ENCODE data around the gene SPECC1L.
"Not testable (repeated sequence)": the region's sequence is repeated elsewhere in the genome, so short reads cannot be mapped to it uniquely, and the experiment has no call there.

SPECC1L gene

GRCh38 chr22:24240381-24240780, 30.2 kb upstream of the SPECC1L start:
- POLR2A ChIA-PET: interaction anchor here (0.6 kb wide), 1 partner anchor 94 kb away, joined by 5 read pairs; no protein-coding TSS in a partner anchor
- Histone ChIP-seq H3K9me3 (ENCODE audit: control extremely low read depth in 1 of 5, control insufficient read depth in 4 of 5, insufficient read depth in 2 of 5, low read depth in 1 of 5, low read length in 4 of 5) (no peaks in the 10 kb centered on the region), H3K36me3 (ENCODE audit: control insufficient read depth in 4 of 4, insufficient read depth in 4 of 4, low read length in 3 of 4) (peaks cover 0 to under 1% (median 0%) of the 10 kb centered on the region in 4 experiments), H3K27ac (ENCODE audit: insufficient read depth in 1 of 2, low read depth in 1 of 2, low read length in 2 of 2, poor library complexity in 1 of 2, severe bottlenecking in 2 of 2) (no peak overlapping the region), H3K4me3 (ENCODE audit: control insufficient read depth in 1 of 7, extremely low read depth in 1 of 7, insufficient read depth in 4 of 7, low read depth in 2 of 7, low read length in 6 of 7) (no peak overlapping the region), H3K4me1 (ENCODE audit: control extremely low read depth in 1 of 4, control insufficient read depth in 4 of 4, insufficient read depth in 4 of 4, low read length in 3 of 4) (peaks cover 0 to 51% (median 31%) of the 10 kb centered on the region in 4 experiments), H3K27me3 (replicated peaks in 2 of 5; ENCODE audit: control insufficient read depth in 4 of 5, insufficient read depth in 5 of 5, low read length in 4 of 5) (no peaks in the 10 kb centered on the region)
- CTCF ChIA-PET: interaction anchor here (0.6 to 2.2 kb wide), 4 partner anchors 9 to 50 kb away, joined by 4 to 12 read pairs (median 6); no protein-coding TSS in a partner anchor
- WGBS (ENCODE audit: insufficient coverage): 83% methylated on average over 5 of the region's 6 CpGs
- no peak for DNase-seq

- POLR2A ChIA-PET: interaction anchor here (0.6 kb wide), 1 partner anchor 54 kb away, joined by 5 read pairs; no protein-coding TSS in a partner anchor
- H3K36me3 ChIP-seq (ENCODE audit: control insufficient read depth in 4 of 4, insufficient read depth in 4 of 4, low read length in 3 of 4); DNase-seq; H3K27me3 ChIP-seq (replicated peaks in 2 of 5; ENCODE audit: control insufficient read depth in 4 of 5, insufficient read depth in 5 of 5, low read length in 4 of 5); H3K9me3 ChIP-seq (ENCODE audit: control extremely low read depth in 1 of 5, control insufficient read depth in 4 of 5, insufficient read depth in 2 of 5, low read depth in 1 of 5, low read length in 4 of 5); H3K4me3 ChIP-seq (ENCODE audit: control insufficient read depth in 1 of 7, extremely low read depth in 1 of 7, insufficient read depth in 4 of 7, low read depth in 2 of 7, low read length in 6 of 7); H3K27ac ChIP-seq (ENCODE audit: insufficient read depth in 1 of 2, low read depth in 1 of 2, low read length in 2 of 2, poor library complexity in 1 of 2, severe bottlenecking in 2 of 2): not testable (repeated sequence)
- WGBS (ENCODE audit: insufficient coverage): 100% methylated on average over 2 of the region's 9 CpGs
- CTCF ChIA-PET: interaction anchor here (1.5 to 2.2 kb wide), 3 partner anchors 10 to 51 kb away, joined by 4 to 12 read pairs (median 7); no protein-coding TSS in a partner anchor
- peaks cover 0 to 58% (median 33%) of the 10 kb centered on the region in 4 experiments for H3K4me1 ChIP-seq (ENCODE audit: control extremely low read depth in 1 of 4, control insufficient read depth in 4 of 4, insufficient read depth in 4 of 4, low read length in 3 of 4)
Observed at GRCh38 chr22:24240985-24241692, 29.5 kb upstream of the SPECC1L start.

DNA sequence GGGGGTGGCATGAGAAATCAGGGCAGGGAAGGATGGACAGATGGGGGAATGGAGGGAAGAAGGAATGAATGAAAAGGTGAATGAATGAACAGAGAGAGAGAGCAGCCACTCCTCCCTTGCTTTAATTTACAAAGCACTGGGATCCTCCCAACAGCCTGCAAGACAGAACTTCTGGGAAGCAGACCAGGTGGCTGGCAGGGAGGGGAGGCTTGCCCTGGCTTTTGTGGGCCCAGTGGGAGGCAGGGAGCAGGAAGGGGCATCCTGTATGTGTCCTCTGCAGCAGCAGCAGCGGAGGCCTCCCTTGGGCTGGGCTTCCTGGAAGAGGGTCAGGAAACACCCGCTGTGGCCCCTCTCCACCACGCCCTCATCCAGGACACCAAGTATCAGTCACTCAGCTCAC, 27.2 kb upstream of the SPECC1L start:
- CTCF ChIA-PET: interaction anchor here (1.1 to 4.4 kb wide), 4 partner anchors 12 to 90 kb away, joined by 3 to 25 read pairs (median 4); no protein-coding TSS in a partner anchor
- H3K9me3 ChIP-seq (ENCODE audit: control extremely low read depth in 1 of 5, control insufficient read depth in 4 of 5, insufficient read depth in 2 of 5, low read depth in 1 of 5, low read length in 4 of 5); POLR2A ChIA-PET; H3K36me3 ChIP-seq (ENCODE audit: control insufficient read depth in 4 of 4, insufficient read depth in 4 of 4, low read length in 3 of 4); H3K27me3 ChIP-seq (replicated peaks in 2 of 5; ENCODE audit: control insufficient read depth in 4 of 5, insufficient read depth in 5 of 5, low read length in 4 of 5); H3K27ac ChIP-seq (ENCODE audit: insufficient read depth in 1 of 2, low read depth in 1 of 2, low read length in 2 of 2, poor library complexity in 1 of 2, severe bottlenecking in 2 of 2); DNase-seq: not testable (repeated sequence)
- Histone ChIP-seq H3K4me1 (ENCODE audit: control extremely low read depth in 1 of 4, control insufficient read depth in 4 of 4, insufficient read depth in 4 of 4, low read length in 3 of 4) (peaks cover 0 to 66% (median 36%) of the 10 kb centered on the region in 4 experiments), H3K4me3 (ENCODE audit: control insufficient read depth in 1 of 7, extremely low read depth in 1 of 7, insufficient read depth in 4 of 7, low read depth in 2 of 7, low read length in 6 of 7) (peak overlapping the region in 1 of 7 experiments; percentile 62)
- no CpG with 5 or more reads among the region's 3 CpGs for WGBS (ENCODE audit: insufficient coverage)

- WGBS (ENCODE audit: insufficient coverage): 68% methylated on average over 10 of the region's 19 CpGs
- POLR2A ChIA-PET: no interaction called here
- peaks cover 0 to 66% (median 36%) of the 10 kb centered on the region in 4 experiments for H3K4me1 ChIP-seq (ENCODE audit: control extremely low read depth in 1 of 4, control insufficient read depth in 4 of 4, insufficient read depth in 4 of 4, low read length in 3 of 4)
- H3K4me3 ChIP-seq (ENCODE audit: control insufficient read depth in 1 of 7, extremely low read depth in 1 of 7, insufficient read depth in 4 of 7, low read depth in 2 of 7, low read length in 6 of 7): peak overlapping the region in 1 of 7 experiments; percentile 62
- H3K27ac ChIP-seq (ENCODE audit: insufficient read depth in 1 of 2, low read depth in 1 of 2, low read length in 2 of 2, poor library complexity in 1 of 2, severe bottlenecking in 2 of 2): no peak overlapping the region
- H3K36me3 ChIP-seq (ENCODE audit: control insufficient read depth in 4 of 4, insufficient read depth in 4 of 4, low read length in 3 of 4): no peaks in the 10 kb centered on the region
- peak; percentile 8 to 47 (median 35) for DNase-seq
- no peaks in the 10 kb centered on the region for H3K27me3 ChIP-seq (replicated peaks in 2 of 5; ENCODE audit: control insufficient read depth in 4 of 5, insufficient read depth in 5 of 5, low read length in 4 of 5)
- CTCF ChIA-PET: interaction anchor here (1.5 to 4.4 kb wide), 4 partner anchors 13 to 54 kb away, joined by 3 to 25 read pairs (median 4); no protein-coding TSS in a partner anchor
- H3K9me3 ChIP-seq (ENCODE audit: control extremely low read depth in 1 of 5, control insufficient read depth in 4 of 5, insufficient read depth in 2 of 5, low read depth in 1 of 5, low read length in 4 of 5): no peaks in the 10 kb centered on the region
Observed at GRCh38 chr22:24244144-24244787, 26.4 kb upstream of the SPECC1L start.

DNA sequence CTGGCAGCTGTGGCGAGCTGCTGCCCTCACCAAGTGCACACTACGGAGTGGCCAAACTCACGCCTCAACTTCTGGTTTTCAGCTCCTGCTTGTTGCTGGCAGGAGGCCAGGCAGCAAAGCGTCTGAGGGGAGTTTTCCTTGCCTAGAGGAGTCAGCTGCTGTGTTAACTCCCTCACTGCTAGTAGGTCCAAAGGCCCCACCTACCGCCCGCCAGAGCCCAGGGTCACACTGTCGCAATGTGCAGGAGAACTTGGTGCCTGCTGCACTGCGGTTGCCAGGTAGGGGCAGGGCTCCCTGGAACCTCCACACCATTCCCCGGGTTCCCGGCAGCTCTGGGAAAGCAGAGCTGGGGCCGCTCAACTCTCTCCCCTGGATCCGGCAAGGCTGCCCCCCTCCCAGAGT, 25.6 kb upstream of the SPECC1L start, which contains the start of gene GGT5:
Gene GGT5, minus strand, starts transcription at position 53 of the 402 bp plus-strand sequence. CDS start 357 bp downstream, outside the sequence.
- H3K27ac ChIP-seq (ENCODE audit: insufficient read depth in 1 of 2, low read depth in 1 of 2, low read length in 2 of 2, poor library complexity in 1 of 2, severe bottlenecking in 2 of 2); H3K9me3 ChIP-seq (ENCODE audit: control extremely low read depth in 1 of 5, control insufficient read depth in 4 of 5, insufficient read depth in 2 of 5, low read depth in 1 of 5, low read length in 4 of 5); H3K36me3 ChIP-seq (ENCODE audit: control insufficient read depth in 4 of 4, insufficient read depth in 4 of 4, low read length in 3 of 4); POLR2A ChIA-PET; H3K27me3 ChIP-seq (replicated peaks in 2 of 5; ENCODE audit: control insufficient read depth in 4 of 5, insufficient read depth in 5 of 5, low read length in 4 of 5): not testable (repeated sequence)
- Histone ChIP-seq H3K4me3 (ENCODE audit: control insufficient read depth in 1 of 7, extremely low read depth in 1 of 7, insufficient read depth in 4 of 7, low read depth in 2 of 7, low read length in 6 of 7) (peak within 1 kb of the TSS in 1 of 7 experiments; percentile 62), H3K4me1 (ENCODE audit: control extremely low read depth in 1 of 4, control insufficient read depth in 4 of 4, insufficient read depth in 4 of 4, low read length in 3 of 4) (peaks cover 0 to 63% (median 36%) of the 10 kb centered on the region in 4 experiments)
- CTCF ChIA-PET: interaction anchor here (1.0 to 4.4 kb wide), 6 partner anchors 14 to 68 kb away, joined by 3 to 25 read pairs (median 3); no protein-coding TSS in a partner anchor
- 37% methylated on average over 6 of the region's 12 CpGs for WGBS (ENCODE audit: insufficient coverage)
- DNase-seq: peak; percentile 17 to 63 (median 61)

GRCh38 chr22:24245584-24246561, 24.8 kb upstream of the SPECC1L start:
- H3K4me3 ChIP-seq (ENCODE audit: control insufficient read depth in 1 of 7, extremely low read depth in 1 of 7, insufficient read depth in 4 of 7, low read depth in 2 of 7, low read length in 6 of 7); H3K27me3 ChIP-seq (replicated peaks in 2 of 5; ENCODE audit: control insufficient read depth in 4 of 5, insufficient read depth in 5 of 5, low read length in 4 of 5); DNase-seq; POLR2A ChIA-PET; H3K36me3 ChIP-seq (ENCODE audit: control insufficient read depth in 4 of 4, insufficient read depth in 4 of 4, low read length in 3 of 4); H3K9me3 ChIP-seq (ENCODE audit: control extremely low read depth in 1 of 5, control insufficient read depth in 4 of 5, insufficient read depth in 2 of 5, low read depth in 1 of 5, low read length in 4 of 5); H3K27ac ChIP-seq (ENCODE audit: insufficient read depth in 1 of 2, low read depth in 1 of 2, low read length in 2 of 2, poor library complexity in 1 of 2, severe bottlenecking in 2 of 2): not testable (repeated sequence)
- 76% methylated on average over 5 of the region's 18 CpGs for WGBS (ENCODE audit: insufficient coverage)
- H3K4me1 ChIP-seq (ENCODE audit: control extremely low read depth in 1 of 4, control insufficient read depth in 4 of 4, insufficient read depth in 4 of 4, low read length in 3 of 4): peaks cover 0 to 59% (median 36%) of the 10 kb centered on the region in 4 experiments
- CTCF ChIA-PET: interaction anchor here (1.0 to 4.4 kb wide), 6 partner anchors 15 to 69 kb away, joined by 3 to 25 read pairs (median 3); no protein-coding TSS in a partner anchor
